Measurements from ENCODE around the gene TMEM128.
A peak's percentile ranks its signal among the peaks of the same experiment; 100 is the strongest.
"Not testable (repeated sequence)": the region's sequence is repeated elsewhere in the genome, so short reads cannot be mapped to it uniquely, and the experiment has no call there.

Gene TMEM128

GRCh38 chr4:4259484-4260100, 11.6 kb upstream of the TMEM128 start:
- in situ Hi-C loops (cut with HindIII; ENCODE audit: low pct_ligation_motif_present, low pct_unique_long_range_greater_than_20kb, low sequenced_read_pairs) = no loop called here
- DNase-seq = no peak

GRCh38 chr4:4257705-4258104, 9.7 kb upstream of the TMEM128 start:
- in situ Hi-C loops (cut with HindIII; ENCODE audit: low pct_ligation_motif_present, low pct_unique_long_range_greater_than_20kb, low sequenced_read_pairs); DNase-seq: not testable (repeated sequence)

GRCh38 chr4:4256799-4257198, 8.8 kb upstream of the TMEM128 start:
- in situ Hi-C loops (cut with HindIII; ENCODE audit: low pct_ligation_motif_present, low pct_unique_long_range_greater_than_20kb, low sequenced_read_pairs) = no loop called here

GRCh38 chr4:4254666-4255065, 6.6 kb upstream of the TMEM128 start:
- no peak for DNase-seq
- in situ Hi-C loops (cut with HindIII; ENCODE audit: low pct_ligation_motif_present, low pct_unique_long_range_greater_than_20kb, low sequenced_read_pairs) = no loop called here

More at GRCh38 chr4:4256799-4257198, 8.8 kb upstream of the TMEM128 start:
- no peak for DNase-seq

GRCh38 chr4:4254199-4254598, 6.2 kb upstream of the TMEM128 start:
- DNase-seq = no peak
- in situ Hi-C loops (cut with HindIII; ENCODE audit: low pct_ligation_motif_present, low pct_unique_long_range_greater_than_20kb, low sequenced_read_pairs) = no loop called here

GRCh38 chr4:4249866-4250265, 1.8 kb upstream of the TMEM128 start:
- in situ Hi-C loops (cut with HindIII; ENCODE audit: low pct_ligation_motif_present, low pct_unique_long_range_greater_than_20kb, low sequenced_read_pairs) = no loop called here
- DNase-seq = no peak

GRCh38 chr4:4249342-4249741, 1.3 kb upstream of the TMEM128 start:
- DNase-seq; in situ Hi-C loops (cut with HindIII; ENCODE audit: low pct_ligation_motif_present, low pct_unique_long_range_greater_than_20kb, low sequenced_read_pairs): not testable (repeated sequence)

- DNase-seq = no peak
- in situ Hi-C loops (cut with HindIII; ENCODE audit: low pct_ligation_motif_present, low pct_unique_long_range_greater_than_20kb, low sequenced_read_pairs) = no loop called here
These were observed 821 bp upstream of the TMEM128 start for GRCh38 chr4:4248885-4249203.

- DNase-seq = no peak
- in situ Hi-C loops (cut with HindIII; ENCODE audit: low pct_ligation_motif_present, low pct_unique_long_range_greater_than_20kb, low sequenced_read_pairs) = no loop called here
These were observed 361 bp downstream of the TMEM128 start for GRCh38 chr4:4247696-4248028.

- no peak for DNase-seq
- in situ Hi-C loops (cut with HindIII; ENCODE audit: low pct_ligation_motif_present, low pct_unique_long_range_greater_than_20kb, low sequenced_read_pairs) = no loop called here
These were observed 2.9 kb downstream of the TMEM128 start for GRCh38 chr4:4245172-4245571.

GRCh38 chr4:4239551-4239950, 8.5 kb downstream of the TMEM128 start:
- in situ Hi-C loops (cut with HindIII; ENCODE audit: low pct_ligation_motif_present, low pct_unique_long_range_greater_than_20kb, low sequenced_read_pairs); DNase-seq: not testable (repeated sequence)

GRCh38 chr4:4233610-4234009, 14.4 kb downstream of the TMEM128 start:
- in situ Hi-C loops (cut with HindIII; ENCODE audit: low pct_ligation_motif_present, low pct_unique_long_range_greater_than_20kb, low sequenced_read_pairs) = no loop called here
- DNase-seq = no peak

GRCh38 chr4:4228356-4228668, 19.7 kb downstream of the TMEM128 start:
- no peak for DNase-seq
- in situ Hi-C loops (cut with HindIII; ENCODE audit: low pct_ligation_motif_present, low pct_unique_long_range_greater_than_20kb, low sequenced_read_pairs) = no loop called here

GRCh38 chr4:4227510-4228355, 20.3 kb downstream of the TMEM128 start:
- DNase-seq = no peak
- in situ Hi-C loops (cut with HindIII; ENCODE audit: low pct_ligation_motif_present, low pct_unique_long_range_greater_than_20kb, low sequenced_read_pairs) = no loop called here

- no peak for DNase-seq
- in situ Hi-C loops (cut with HindIII; ENCODE audit: low pct_ligation_motif_present, low pct_unique_long_range_greater_than_20kb, low sequenced_read_pairs) = no loop called here
These were observed 21.2 kb downstream of the TMEM128 start, which contains the start of gene OTOP1 for GRCh38 chr4:4226606-4227438. Gene OTOP1, minus strand, starts transcription at chr4:4226929. Its CDS starts 65 bp downstream, at chr4:4226864.

- DNase-seq = no peak
- in situ Hi-C loops (cut with HindIII; ENCODE audit: low pct_ligation_motif_present, low pct_unique_long_range_greater_than_20kb, low sequenced_read_pairs) = no loop called here
These were observed 22.0 kb downstream of the TMEM128 start for GRCh38 chr4:4225915-4226605.

- in situ Hi-C loops (cut with HindIII; ENCODE audit: low pct_ligation_motif_present, low pct_unique_long_range_greater_than_20kb, low sequenced_read_pairs) = no loop called here
- DNase-seq = no peak
These were observed 30.9 kb downstream of the TMEM128 start for GRCh38 chr4:4217113-4217512.

GRCh38 chr4:4216648-4217047, 31.4 kb downstream of the TMEM128 start:
- peak; percentile 28 for DNase-seq
- in situ Hi-C loops (cut with HindIII; ENCODE audit: low pct_ligation_motif_present, low pct_unique_long_range_greater_than_20kb, low sequenced_read_pairs) = no loop called here

GRCh38 chr4:4213674-4214073, 34.3 kb downstream of the TMEM128 start:
- in situ Hi-C loops (cut with HindIII; ENCODE audit: low pct_ligation_motif_present, low pct_unique_long_range_greater_than_20kb, low sequenced_read_pairs); DNase-seq: not testable (repeated sequence)
